Neural crest cell (in vitro differentiated cells): ENCODE data around the gene BCAN. TPM values are rescaled to one million over a fixed set of nuclear protein-coding genes. Genes with fewer than 3 reads are reported as not detected.
A peak's percentile ranks its signal among the peaks of the same experiment; 100 is the strongest.

Experiments used
- DNase-seq: peaks from one replicate; pipeline ENCODE4 v3.0.0; 2021; ENCODE audit warnings: low read depth, mixed read lengths, low spot score
- H3K27ac Mint-ChIP-seq: one replicate; pipeline ENCODE4 v1.8.0; 2021; ENCODE audit warnings: mild to moderate bottlenecking, mixed read lengths; ENCODE audit not compliant: unreplicated experiment
- H3K27me3 Mint-ChIP-seq: 2 replicates; pipeline ENCODE4 v1.8.0; 2021; ENCODE audit warnings: low read depth, mild to moderate bottlenecking, mixed read lengths
- H3K36me3 Mint-ChIP-seq: 2 replicates; pipeline ENCODE4 v1.8.0; 2021; ENCODE audit warnings: low read depth, mild to moderate bottlenecking, mixed read lengths
- H3K4me1 Mint-ChIP-seq: 2 replicates; pipeline ENCODE4 v1.8.0; 2021; ENCODE audit warnings: mixed read lengths
- H3K4me3 Mint-ChIP-seq: one replicate; pipeline ENCODE4 v1.8.0; 2021; ENCODE audit warnings: mild to moderate bottlenecking, mixed read lengths
- H3K9me3 Mint-ChIP-seq: 2 replicates; pipeline ENCODE4 v1.8.0; 2021; ENCODE audit warnings: mixed read lengths
- total RNA-seq: library from RNA; stranded (reverse); gene quantifications from 2 replicates; pipeline ENCODE4 v1.2.1, GENCODE V29; 2021
- TF ChIP-seq, protein P1 (sequence below): fragments of 200-600 bp; sonication (generic); conservative IDR thresholded peaks from 2 replicates; pipeline ENCODE4 v1.5.0; 2021; ENCODE audit warnings: antibody characterized with exemption, mild to moderate bottlenecking

Gene BCAN
- total RNA-seq, 1 donor from 2014 or later: 2.4 TPM

DNA sequence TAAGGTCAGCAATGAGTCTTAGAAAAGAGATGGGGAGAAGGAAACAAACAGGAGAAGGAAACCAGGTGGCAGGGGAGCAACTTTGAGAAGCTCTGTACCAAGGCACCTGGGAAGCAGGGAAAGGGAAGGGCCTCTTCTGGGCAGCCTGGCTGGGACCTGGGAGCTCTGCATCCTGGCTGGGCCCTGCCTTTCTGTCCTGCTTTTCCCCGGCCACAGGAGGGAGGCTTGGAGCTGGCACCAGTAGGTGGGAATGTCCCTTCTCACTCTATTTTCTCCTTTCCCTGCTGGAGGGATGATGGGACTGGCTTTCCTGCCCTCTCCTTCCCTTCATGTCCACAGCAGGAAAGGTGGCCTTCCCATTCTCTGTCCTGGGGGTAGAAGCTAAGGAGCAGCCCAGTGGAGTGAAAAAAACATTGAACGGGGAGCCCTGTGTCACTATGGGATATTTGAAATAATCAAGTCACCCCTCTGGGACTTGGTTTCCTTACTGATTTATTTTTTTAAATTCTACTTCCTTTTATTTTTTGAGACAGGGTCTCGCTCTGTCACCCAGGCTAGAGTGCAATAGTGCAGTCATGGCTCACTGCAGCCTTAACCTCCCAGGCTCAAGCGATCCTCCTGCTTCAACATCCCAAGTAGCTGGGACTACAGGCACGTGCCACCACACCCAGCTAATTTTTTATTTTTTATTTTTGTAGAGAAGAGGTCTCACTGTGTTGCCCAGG is 40.4 kb downstream of the BCAN start:
- no peaks in the 10 kb centered on the region for H3K9me3 Mint-ChIP-seq
- H3K36me3 Mint-ChIP-seq: no peaks in the 10 kb centered on the region
- no peak overlapping the region for H3K27ac Mint-ChIP-seq
- TF ChIP-seq, protein P1, sequence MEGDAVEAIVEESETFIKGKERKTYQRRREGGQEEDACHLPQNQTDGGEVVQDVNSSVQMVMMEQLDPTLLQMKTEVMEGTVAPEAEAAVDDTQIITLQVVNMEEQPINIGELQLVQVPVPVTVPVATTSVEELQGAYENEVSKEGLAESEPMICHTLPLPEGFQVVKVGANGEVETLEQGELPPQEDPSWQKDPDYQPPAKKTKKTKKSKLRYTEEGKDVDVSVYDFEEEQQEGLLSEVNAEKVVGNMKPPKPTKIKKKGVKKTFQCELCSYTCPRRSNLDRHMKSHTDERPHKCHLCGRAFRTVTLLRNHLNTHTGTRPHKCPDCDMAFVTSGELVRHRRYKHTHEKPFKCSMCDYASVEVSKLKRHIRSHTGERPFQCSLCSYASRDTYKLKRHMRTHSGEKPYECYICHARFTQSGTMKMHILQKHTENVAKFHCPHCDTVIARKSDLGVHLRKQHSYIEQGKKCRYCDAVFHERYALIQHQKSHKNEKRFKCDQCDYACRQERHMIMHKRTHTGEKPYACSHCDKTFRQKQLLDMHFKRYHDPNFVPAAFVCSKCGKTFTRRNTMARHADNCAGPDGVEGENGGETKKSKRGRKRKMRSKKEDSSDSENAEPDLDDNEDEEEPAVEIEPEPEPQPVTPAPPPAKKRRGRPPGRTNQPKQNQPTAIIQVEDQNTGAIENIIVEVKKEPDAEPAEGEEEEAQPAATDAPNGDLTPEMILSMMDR: no peak
- no peak for DNase-seq
- peaks cover 19% of the 10 kb centered on the region for H3K4me1 Mint-ChIP-seq
- no peak overlapping the region for H3K4me3 Mint-ChIP-seq
- H3K27me3 Mint-ChIP-seq: peaks cover 10% of the 10 kb centered on the region

DNA sequence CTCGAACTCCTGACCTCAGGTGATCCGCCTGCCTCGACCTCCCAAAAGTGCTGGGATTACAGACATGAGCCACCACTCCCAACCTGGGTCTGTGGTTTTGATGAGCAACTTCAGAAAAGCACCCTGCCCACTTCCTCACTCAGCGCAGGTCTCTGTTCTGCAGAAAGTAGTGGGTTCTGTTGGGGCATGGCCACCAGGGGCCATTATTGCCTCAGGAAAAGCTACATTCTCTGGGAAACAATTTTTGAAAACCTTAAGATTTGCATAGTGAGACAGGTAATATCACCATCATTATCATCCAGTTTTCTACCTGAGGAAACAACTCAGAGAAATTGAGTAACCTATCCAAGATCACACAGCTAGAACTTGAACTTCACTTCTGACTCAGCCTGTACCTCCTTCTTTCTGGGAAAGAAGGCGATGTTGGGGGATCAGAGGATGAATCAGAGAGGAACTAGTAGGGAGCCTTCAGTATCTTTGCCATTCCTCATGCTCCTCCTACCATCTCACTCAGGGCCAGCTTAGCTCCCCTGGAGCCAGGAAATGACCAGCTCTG is 42.4 kb downstream of the BCAN start:
- Mint-ChIP-seq H3K4me1 (peaks cover 13% of the 10 kb centered on the region), H3K4me3 (no peak overlapping the region), H3K9me3 (no peaks in the 10 kb centered on the region), H3K36me3 (no peaks in the 10 kb centered on the region), H3K27me3 (no peaks in the 10 kb centered on the region), H3K27ac (no peak overlapping the region)
- TF ChIP-seq, protein P1: peak; percentile 21
- no peak for DNase-seq

DNA sequence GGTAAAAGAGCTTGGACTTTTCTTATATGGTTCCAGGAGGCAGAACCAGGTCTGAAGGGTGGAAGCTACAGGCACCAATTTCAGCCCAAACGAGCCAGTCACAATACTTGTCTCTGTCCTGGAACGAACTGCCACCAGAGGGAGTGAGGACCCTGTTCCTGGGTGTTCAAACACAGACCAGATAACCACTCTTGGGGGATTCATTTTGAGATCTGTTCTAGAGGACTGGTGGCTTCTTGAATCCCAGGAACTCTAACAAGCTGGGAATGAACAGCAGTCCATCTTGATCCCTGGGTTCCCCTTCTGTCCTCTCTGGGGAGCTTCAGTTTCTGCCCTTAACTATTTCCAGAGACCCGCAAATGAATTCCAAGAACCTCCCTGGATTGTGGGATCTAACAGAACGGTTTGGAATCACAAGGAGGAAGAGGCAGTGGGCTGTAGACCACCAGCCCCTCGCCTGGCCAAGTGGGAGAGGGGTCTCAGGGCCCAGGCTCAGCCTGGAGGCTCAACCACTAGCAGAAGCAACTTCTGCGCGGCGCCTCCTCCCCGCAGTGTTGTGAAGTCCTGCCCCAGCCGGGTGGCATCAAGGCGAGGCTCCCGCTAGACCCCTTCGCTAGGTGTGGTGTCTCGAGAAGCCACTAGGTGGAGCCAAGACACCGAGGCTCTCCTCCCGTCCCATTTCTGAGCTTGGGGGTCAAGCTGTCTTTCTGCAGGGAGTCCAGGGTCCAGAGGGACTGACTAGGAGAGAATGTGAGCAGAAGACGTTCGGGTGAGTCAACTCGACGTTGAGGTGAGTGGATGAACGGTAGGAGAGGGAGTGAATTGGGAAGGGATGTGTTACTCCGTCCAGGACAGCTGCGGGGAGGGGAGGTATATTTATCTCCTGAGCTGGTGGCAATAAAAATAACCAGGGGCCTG is 47.4 kb downstream of the BCAN start:
- Mint-ChIP-seq H3K27ac (peak overlapping the region; percentile 90), H3K36me3 (no peaks in the 10 kb centered on the region), H3K9me3 (no peaks in the 10 kb centered on the region), H3K4me3 (peak overlapping the region; percentile 78), H3K27me3 (peaks cover 9% of the 10 kb centered on the region), H3K4me1 (peaks cover 55% of the 10 kb centered on the region)
- DNase-seq: peak; percentile 84
- TF ChIP-seq, protein P1: peak; percentile 88

DNA sequence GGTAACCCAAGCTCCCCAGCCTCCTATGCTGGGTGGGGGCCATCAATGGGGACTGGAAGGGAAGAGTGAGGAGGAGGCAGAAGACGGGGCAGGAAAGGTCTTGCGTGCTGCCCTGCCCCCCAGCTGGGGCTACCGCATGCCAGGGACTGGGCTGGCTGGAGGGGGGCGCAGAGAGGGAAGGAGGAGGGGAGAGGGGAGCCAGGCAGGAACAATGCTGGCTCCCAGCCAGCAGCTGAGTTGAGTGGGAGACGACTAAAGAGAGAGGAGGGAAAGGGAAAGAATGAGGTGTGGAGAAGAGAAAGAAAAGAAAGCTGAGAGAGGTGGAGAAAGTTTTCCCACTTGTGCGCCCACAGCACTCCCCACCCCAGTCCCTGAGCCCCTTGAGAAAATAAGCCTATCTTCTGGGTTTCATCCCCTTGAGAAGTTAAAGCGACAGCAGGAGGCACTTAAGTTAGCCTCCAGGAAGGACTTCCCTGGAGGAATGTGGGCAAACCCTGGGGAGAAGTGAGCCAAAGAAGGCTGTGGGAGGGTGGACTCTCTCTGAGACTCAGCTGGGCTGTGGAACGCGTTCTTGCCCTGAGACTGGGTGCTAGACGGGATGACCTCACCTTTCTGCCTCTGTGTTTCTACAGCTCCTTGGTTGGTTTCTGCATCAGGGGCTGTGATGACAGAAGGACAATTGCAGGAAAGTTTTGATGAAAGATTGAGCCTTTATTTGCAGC is 48.2 kb downstream of the BCAN start:
- Mint-ChIP-seq H3K4me3 (peak overlapping the region; percentile 78), H3K9me3 (no peaks in the 10 kb centered on the region), H3K27me3 (peaks cover 9% of the 10 kb centered on the region), H3K36me3 (no peaks in the 10 kb centered on the region), H3K27ac (peak overlapping the region; percentile 78), H3K4me1 (peaks cover 60% of the 10 kb centered on the region)
- DNase-seq: no peak
- TF ChIP-seq, protein P1: no peak

DNA sequence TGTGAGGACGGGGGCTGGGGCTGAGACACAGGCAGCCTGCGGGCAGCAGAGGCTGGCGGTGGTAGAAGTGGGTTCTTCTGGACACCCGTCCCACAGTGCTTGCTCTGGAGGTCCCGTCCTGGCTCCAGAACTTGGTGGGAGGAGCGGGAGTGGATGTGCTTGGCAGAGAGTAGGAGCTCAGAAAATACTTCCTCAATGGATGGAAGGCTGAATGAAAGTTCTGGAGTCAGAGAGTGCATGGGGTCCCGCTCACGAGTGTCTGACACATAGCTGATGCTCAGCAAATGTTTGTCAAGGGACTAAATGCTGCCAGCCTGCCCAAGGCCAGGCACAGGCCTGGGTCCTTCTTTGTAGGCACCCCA is 48.7 kb downstream of the BCAN start:
- Mint-ChIP-seq H3K4me3 (peak overlapping the region; percentile 78), H3K36me3 (no peaks in the 10 kb centered on the region), H3K27ac (peak overlapping the region; percentile 78), H3K27me3 (peaks cover 9% of the 10 kb centered on the region), H3K4me1 (peaks cover 60% of the 10 kb centered on the region), H3K9me3 (no peaks in the 10 kb centered on the region)
- TF ChIP-seq, protein P1: no peak
- DNase-seq: no peak
